ENCODE measurements around the gene NLRP5.

DNA sequence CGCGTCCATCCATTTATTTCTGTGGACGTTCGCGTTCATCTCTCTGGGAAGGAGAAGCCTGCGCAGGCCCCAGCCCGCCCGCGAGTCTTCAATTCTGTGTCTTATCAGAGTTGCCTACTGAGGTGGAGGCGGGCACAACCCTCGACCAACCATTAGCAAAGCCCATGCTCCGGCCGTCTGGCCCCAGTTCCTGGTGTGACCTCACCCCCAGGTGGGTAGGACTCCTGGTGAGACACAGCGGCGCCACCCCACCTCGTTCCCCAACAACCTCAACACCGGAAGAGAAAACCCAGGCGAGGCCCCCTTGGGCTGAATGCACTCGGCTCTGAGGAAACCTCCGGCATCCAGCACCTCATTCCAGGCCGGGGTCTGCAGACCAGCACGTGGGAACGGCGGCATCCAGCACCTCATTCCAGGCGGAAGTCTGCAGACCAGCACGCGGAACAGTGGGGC lies 119.8 kb downstream of the NLRP5 start:
- TF ChIP-seq, protein P1, sequence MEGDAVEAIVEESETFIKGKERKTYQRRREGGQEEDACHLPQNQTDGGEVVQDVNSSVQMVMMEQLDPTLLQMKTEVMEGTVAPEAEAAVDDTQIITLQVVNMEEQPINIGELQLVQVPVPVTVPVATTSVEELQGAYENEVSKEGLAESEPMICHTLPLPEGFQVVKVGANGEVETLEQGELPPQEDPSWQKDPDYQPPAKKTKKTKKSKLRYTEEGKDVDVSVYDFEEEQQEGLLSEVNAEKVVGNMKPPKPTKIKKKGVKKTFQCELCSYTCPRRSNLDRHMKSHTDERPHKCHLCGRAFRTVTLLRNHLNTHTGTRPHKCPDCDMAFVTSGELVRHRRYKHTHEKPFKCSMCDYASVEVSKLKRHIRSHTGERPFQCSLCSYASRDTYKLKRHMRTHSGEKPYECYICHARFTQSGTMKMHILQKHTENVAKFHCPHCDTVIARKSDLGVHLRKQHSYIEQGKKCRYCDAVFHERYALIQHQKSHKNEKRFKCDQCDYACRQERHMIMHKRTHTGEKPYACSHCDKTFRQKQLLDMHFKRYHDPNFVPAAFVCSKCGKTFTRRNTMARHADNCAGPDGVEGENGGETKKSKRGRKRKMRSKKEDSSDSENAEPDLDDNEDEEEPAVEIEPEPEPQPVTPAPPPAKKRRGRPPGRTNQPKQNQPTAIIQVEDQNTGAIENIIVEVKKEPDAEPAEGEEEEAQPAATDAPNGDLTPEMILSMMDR (IDR thresholded peaks at IDR 0.05; ENCODE audit: borderline replicate concordance, extremely low read depth, low read length, poor library complexity, severe bottlenecking) = no peak
- TF ChIP-seq EZH2 (IDR thresholded peaks at IDR 0.05; ENCODE audit: borderline replicate concordance, low read depth, low read length, severe bottlenecking) = no peak

All from DND-41 (cell line).